Epithelial cell of prostate (primary cell): ENCODE results near the gene CCDC185.
A peak's percentile ranks its signal among the peaks of the same experiment; 100 is the strongest.
"Not testable (repeated sequence)": the region's sequence is repeated elsewhere in the genome, so short reads cannot be mapped to it uniquely, and the experiment has no call there.

Experiments
- DNase-seq: peaks from one replicate; pipeline ENCODE4 v3.0.0-alpha.2; 2011; ENCODE audit warnings: low read depth, low spot score
- H3K27ac ChIP-seq: fragments of 450-650 bp; 2 replicates; pipeline ENCODE4 v1.5.1; 2017; ENCODE audit warnings: mild to moderate bottlenecking

Gene CCDC185

GRCh38 chr1:223390618-223391017, 2.6 kb upstream of the CCDC185 start:
- H3K27ac ChIP-seq, result no peak overlapping the region
- DNase-seq, result no peak

GRCh38 chr1:223394242-223394641, 1.0 kb downstream of the CCDC185 start:
- no peak overlapping the region for H3K27ac ChIP-seq

GRCh38 chr1:223394706-223395105, 1.5 kb downstream of the CCDC185 start:
- DNase-seq, result no peak
- no peak overlapping the region for H3K27ac ChIP-seq

More at GRCh38 chr1:223394242-223394641, 1.0 kb downstream of the CCDC185 start:
- DNase-seq, result no peak

- DNase-seq, H3K27ac ChIP-seq: not testable (repeated sequence)
Observed at GRCh38 chr1:223399393-223399792, 6.2 kb downstream of the CCDC185 start.

GRCh38 chr1:223401873-223402789, 8.9 kb downstream of the CCDC185 start:
- DNase-seq, result peak; percentile 26
- peak overlapping the region; percentile 9 for H3K27ac ChIP-seq

GRCh38 chr1:223402790-223403142, 9.6 kb downstream of the CCDC185 start:
- no peak for DNase-seq

GRCh38 chr1:223403184-223403815, 10.1 kb downstream of the CCDC185 start:
- no peak overlapping the region for H3K27ac ChIP-seq
- peak; percentile 12 for DNase-seq

More at GRCh38 chr1:223402790-223403142, 9.6 kb downstream of the CCDC185 start:
- no peak overlapping the region for H3K27ac ChIP-seq

- no peak for DNase-seq
- no peak overlapping the region for H3K27ac ChIP-seq
Observed at GRCh38 chr1:223405507-223405906, 12.3 kb downstream of the CCDC185 start.

- no peak for DNase-seq
- no peak overlapping the region for H3K27ac ChIP-seq
Observed at GRCh38 chr1:223410036-223410435, 16.8 kb downstream of the CCDC185 start.

GRCh38 chr1:223411309-223411708, 18.1 kb downstream of the CCDC185 start:
- DNase-seq, result no peak

GRCh38 chr1:223411710-223412109, 18.5 kb downstream of the CCDC185 start:
- H3K27ac ChIP-seq, result no peak overlapping the region
- no peak for DNase-seq

More at GRCh38 chr1:223411309-223411708, 18.1 kb downstream of the CCDC185 start:
- H3K27ac ChIP-seq, result no peak overlapping the region

- no peak for DNase-seq
- no peak overlapping the region for H3K27ac ChIP-seq
Observed at GRCh38 chr1:223413216-223413615, 20.0 kb downstream of the CCDC185 start.

- no peak overlapping the region for H3K27ac ChIP-seq
- DNase-seq, result no peak
Observed at GRCh38 chr1:223417444-223417843, 24.2 kb downstream of the CCDC185 start.

GRCh38 chr1:223417903-223418663, 24.9 kb downstream of the CCDC185 start:
- no peak for DNase-seq
- no peak overlapping the region for H3K27ac ChIP-seq

- H3K27ac ChIP-seq, result no peak overlapping the region
- DNase-seq, result no peak
Observed at GRCh38 chr1:223419115-223419514, 25.9 kb downstream of the CCDC185 start.

GRCh38 chr1:223419561-223419960, 26.3 kb downstream of the CCDC185 start:
- no peak for DNase-seq
- no peak overlapping the region for H3K27ac ChIP-seq

GRCh38 chr1:223421025-223421424, 27.8 kb downstream of the CCDC185 start:
- H3K27ac ChIP-seq, result no peak overlapping the region

GRCh38 chr1:223421676-223422075, 28.5 kb downstream of the CCDC185 start:
- no peak for DNase-seq
- no peak overlapping the region for H3K27ac ChIP-seq

More at GRCh38 chr1:223421025-223421424, 27.8 kb downstream of the CCDC185 start:
- DNase-seq, result no peak

GRCh38 chr1:223422911-223423310, 29.7 kb downstream of the CCDC185 start:
- H3K27ac ChIP-seq, result no peak overlapping the region
- no peak for DNase-seq

- H3K27ac ChIP-seq, result no peak overlapping the region
- no peak for DNase-seq
Observed at GRCh38 chr1:223423641-223424233, 30.5 kb downstream of the CCDC185 start.
